ENCODE measurements around the gene HSBP1L1.
A peak's percentile ranks its signal among the peaks of the same experiment; 100 is the strongest.
"Not testable (repeated sequence)": the region's sequence is repeated elsewhere in the genome, so short reads cannot be mapped to it uniquely, and the experiment has no call there.

Gene HSBP1L1

DNA sequence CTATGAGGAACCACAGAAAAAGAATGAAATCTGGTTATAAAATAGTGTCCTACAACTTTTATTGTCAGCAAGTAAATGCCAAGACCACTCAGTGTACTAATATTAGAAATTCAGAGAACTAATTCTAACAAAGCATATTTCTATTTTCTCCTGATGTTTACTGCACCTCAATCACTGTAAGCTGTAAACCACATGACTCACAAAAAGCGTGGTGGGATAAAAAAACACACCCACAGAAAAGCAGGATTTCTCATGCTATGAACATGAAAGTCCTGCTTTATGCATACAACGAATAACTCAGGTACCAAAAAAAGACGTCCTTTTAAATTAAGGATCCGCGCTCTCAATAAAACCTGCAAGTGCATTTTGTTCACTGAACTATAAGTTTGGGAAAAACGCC is 23.1 kb downstream of the HSBP1L1 start:
- DNase-seq: no peak

DNA sequence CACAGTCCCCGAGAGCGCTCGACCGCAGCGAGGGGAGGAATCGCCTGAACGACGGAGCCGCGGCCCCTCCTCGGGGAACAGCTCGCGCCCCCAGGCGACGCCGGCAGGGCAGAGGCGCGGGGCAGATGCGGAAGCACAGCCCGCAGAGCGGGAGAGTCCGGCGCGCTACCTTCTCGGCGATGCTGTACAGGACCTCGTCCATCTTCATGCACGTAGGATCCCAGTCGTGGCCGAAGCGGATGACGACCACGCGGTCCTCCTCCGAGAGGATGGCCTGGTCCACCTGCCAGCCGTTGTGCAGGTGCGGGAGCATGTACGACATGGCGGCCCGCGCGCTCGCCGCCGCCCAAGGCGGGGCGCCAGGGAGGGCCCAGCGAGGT is 23.6 kb downstream of the HSBP1L1 start:
- DNase-seq: peak in 1 of 2 experiments; percentile 76

DNA sequence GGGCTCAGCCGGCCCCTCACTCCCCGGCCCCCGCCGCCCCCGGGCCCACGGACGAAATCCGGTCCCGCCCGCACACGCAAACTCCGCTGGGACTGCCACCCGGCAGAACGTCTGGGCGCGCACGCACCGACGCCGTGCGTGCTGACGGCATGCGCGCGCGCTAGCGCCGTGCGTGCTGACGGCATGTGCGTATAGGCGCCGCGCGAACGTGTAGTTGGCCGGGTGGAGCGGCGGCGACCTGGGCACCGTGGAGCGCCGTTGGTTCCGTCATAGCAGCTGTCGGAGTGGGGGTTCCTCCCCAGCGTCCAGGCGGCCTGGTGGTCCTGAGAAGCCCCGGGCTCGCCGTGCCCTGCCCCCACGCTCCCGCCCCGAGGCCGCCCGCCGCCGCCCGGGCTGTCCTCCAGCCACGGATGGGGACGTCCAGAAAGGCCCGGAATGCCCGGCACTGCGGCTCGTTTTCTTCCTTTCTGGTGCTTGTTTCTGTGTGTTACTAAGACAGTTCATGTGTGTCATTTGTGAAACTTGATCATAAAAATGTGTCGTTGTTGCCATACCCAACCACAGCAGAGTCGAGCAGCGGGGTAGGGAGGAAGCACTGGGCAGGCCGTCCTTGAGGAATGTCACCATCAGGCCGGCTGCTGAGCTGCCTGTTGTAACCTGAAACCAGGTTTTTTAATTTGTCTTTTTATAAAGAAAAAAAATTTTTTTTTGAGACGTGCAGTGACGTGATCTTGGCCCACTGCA is 24.2 kb downstream of the HSBP1L1 start, which contains the start of gene TXNL4A:
Gene TXNL4A (minus strand): TSS at position 113 of the 744 bp plus-strand sequence. CDS start 171 bp downstream, outside the sequence.
- DNase-seq: peak; percentile 32 to 93

DNA sequence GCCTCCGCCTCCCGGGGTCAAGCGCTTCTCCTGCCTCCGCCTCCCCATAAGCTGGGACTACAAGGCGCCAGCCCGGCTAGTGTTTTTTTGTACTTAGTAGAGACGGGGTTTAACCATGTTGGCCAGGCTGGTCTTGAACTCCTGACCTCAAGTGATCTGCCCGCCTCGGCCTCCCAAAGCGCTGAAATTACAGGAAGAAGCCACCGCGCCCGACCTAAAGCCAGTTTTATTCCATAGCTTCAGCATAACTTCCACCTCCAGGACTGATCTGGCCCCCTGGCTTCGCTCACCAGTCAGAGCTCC is 24.7 kb downstream of the HSBP1L1 start:
- no peak for DNase-seq

DNA sequence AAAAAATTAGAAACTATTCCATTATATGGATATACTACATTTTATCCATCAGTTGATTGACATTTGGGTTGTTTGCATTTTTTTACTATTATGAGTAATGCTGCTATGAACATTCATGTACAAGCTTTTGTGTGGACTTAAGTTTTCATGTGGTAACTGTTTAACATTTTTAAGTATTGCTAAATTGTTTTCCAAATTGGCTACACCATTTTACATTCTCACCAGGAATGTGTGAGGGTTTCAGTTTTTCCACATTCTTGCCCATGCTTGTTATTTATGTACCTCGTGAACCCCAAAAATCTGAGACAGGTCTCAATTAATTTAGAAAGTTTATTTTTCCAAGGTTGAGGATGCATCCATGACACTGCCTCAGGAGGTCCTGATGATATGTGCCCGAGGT is 27.1 kb downstream of the HSBP1L1 start:
- no peak for DNase-seq

DNA sequence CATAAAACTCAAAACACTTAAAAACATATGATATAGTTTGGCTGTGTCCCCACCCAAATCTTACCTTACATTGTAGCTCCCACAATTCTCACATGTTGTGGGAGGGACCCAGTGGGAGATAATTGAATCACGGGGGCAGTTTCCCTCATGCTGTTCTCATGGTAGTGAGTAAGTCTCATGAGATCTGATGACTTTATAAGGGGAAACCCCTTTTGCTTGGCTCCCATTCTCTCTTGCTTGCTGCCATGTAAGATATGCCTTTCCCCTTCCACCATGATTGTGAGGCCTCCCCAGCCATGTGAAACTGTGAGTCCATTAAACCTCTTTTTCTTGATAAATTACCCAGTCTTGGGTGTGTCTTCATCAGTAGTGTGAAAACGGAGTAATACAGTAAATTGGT is 35.3 kb downstream of the HSBP1L1 start:
- not testable (repeated sequence) for DNase-seq

DNA sequence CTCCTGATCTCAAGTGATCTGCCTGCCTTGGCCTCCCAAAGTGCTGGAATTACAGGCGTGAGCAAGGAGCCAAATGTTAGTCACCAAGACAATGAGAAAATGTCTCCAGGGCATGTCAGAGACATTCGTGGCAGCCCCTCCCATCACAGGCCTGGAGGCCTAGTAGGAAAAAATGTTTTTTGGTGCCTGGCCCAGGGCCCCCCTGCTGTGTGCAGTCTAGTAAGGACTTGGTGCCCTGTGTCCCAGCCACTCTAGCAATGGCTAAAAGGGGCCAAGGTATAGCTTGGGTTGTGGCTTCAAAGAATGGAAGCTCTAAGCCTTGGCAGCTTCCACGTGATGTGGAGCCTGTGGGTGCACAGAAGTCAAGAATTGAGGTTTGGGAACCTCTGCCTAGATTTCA is 36.4 kb downstream of the HSBP1L1 start:
- no peak for DNase-seq

DNA sequence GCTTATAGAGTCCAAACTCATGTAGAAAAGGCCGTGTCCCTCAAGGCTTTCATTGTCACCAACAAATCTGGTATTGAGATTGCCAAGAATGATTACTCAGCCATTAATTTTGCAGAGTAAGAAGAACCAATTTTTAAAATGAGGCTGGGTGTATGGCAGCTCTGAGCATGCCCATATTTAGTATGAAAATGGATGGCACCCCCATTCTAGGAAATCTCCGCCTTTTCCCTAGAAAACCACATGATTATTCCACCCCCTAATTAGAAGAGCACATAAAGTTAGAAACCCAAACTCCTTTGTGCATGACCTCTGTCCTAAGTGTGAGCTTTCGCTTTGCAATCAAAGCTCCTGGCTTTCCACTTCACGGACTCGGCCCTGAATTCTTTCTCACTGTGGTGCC is 38.0 kb downstream of the HSBP1L1 start:
- no peak for DNase-seq

DNA sequence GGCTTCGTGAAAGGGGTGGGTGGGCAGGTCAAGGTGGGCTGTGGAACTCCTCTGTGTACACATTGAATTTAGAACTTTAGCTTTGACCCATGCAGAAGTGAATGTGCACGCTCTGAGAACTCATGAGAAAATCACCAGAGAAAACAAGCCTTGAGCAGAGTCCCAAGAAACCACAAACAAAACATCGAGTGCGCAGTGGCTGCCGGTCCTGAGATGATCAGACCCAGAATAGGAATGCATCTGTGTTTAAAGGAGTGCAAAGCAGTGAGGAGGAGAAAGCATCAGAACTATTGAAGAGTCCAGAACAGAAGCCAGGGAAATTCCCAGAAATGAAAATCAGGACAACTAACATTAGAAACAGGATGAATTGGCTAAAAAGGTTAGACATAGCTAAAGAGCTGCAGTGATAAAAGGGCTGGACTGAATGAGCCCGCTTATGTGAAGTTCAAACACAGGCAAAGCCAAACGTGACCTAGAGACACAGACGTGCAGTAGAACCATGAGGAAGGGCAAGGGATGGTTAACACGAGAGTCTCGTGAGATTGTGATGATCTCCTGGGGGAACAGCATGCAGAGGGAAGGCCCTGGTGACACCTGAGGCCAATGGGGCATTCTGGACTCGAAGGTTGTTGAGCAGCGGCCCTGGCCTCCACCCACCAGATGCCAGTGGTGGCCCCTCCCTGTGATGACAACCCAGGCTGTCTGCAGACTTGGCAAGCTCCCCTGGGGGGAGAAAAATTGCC is 40.3 kb downstream of the HSBP1L1 start:
- no peak for DNase-seq

DNA sequence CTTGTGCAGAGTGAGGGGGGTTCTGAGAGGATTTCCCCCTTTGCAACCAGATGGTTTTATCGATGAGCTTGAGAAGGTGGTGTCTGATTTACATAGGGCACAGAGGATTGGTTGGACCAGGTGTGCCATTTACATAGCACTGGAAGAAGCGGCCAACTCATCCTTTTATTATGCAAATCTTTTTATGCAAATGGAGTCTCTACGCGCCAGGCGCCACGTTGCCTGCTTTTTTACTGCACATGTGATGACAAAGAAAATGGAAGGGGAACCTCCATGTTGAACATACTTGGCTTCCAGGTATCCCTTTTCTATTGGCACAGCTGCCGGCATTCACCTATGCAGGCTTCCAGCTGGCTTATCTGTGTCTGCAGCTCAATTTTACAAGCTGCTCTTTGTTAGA is 42.3 kb downstream of the HSBP1L1 start:
- no peak for DNase-seq

DNA sequence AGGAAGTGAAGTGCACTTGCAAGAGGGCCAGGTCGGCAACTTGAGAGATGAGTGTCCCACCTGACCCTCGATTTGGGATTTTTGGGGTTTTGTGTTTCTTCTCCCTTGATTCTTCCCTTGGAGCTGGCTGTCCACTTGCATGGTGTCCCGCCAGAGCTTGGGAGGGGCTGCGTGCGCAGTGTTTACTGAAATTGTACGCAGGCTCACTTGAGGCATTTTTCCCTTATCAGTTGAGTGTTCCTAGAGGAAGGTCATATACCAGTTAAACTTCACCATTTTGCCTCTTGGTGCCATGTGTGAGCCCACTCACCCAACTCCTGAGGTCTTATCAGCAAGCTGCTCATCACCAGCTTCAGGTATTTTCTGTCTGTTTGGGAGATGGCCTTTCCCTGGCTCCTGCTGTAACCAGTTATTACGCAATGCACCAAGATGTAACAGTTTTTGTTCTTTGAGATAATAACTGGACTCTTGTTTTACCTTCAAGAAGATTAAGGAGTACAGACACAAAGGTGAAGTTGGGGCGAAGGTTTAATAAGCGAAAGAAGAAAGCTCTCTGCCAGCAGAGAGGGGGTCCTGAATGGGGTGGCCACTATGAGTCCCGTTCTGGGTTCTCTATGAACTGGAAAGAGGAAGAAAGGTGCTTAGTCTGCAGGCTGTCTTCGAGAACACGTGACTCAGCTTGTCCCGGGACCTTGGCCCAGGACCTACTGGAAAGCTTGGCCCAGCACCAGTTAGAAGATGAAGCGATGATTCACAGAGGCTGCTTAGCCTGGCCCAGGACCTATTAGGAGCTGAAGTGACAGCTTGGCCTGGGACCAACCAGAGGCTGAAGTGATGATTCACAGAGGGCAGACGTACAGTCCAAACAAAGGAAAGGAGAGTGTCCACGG is 45.5 kb downstream of the HSBP1L1 start:
- DNase-seq: peak; percentile 61 to 85

DNA sequence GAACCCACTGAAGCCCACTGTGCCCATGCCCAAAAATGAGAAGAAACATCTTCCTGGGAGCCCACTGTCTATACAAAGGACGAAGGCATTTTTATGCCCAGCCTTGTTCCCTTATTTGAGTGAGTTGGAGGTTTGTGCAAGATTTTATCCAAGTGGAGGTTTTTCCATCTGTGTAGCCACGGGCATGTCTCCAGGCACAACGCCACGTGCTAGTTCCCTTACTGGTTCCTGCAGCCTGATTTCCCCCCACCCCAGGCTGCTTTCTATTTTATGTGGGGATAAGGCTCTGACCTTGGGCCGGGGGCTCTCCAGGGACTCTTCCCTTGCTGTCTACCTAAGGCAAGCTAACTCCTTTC is 46.1 kb downstream of the HSBP1L1 start:
- peak in 1 of 2 experiments; percentile 58 for DNase-seq

DNA sequence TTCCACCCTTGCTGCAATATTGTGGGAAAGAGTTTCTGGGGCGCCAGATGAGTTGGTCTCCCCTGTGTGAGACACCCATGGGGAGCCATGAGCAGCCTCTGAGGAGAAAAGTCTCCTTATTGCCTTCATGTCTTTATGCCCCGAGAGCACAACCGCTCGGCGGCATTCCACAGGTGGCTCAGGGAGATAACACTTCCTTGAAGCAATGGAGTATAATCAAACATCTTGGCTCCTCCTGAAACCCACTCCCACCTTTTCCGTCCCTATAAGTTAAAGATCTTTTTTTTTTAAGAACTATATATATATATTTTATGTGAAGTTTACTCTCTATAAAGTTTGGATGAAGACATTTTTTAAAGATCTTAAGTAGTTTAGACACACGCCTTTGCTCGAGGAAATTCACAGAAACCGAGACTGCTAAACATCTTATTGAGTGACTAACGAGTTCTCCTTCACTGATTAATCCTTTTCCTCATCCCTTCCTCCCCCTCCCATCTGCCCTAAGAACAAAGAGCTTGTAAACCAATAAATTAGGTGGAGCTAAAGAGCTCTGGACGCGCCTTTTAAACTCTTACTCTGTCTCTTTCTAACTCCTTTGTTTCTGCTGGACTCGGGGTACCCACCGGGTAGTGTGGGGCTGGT is 47.2 kb downstream of the HSBP1L1 start:
- not testable (repeated sequence) for DNase-seq

DNA sequence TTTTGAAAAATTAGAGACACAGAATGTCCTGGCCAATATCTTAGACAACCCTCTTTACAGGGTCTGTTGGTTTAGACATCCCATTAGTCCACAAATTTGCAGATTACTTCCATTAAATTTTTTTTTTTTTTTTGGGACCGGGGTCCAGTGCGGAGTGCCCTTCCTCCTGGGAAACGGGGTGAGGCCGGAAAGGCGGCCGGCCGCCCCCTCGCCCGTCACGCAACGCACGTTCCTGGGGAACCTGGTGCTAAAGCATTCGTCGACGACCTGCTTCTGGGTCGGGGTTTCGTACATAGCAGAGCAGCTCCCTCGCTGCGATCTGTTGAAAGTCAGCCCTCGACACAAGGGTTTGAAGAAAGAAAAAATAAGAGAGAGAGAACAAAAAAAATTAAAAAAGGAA is 48.3 kb downstream of the HSBP1L1 start:
- DNase-seq: no peak
